HG02943 (cell line): Measurements from ENCODE around the gene SETD4.
"Not testable (repeated sequence)": the region's sequence is repeated elsewhere in the genome, so short reads cannot be mapped to it uniquely, and the experiment has no call there.

ENCODE experiments used
- ATAC-seq: cut with Tn5 transposase; IDR thresholded peaks from one replicate; pipeline ENCODE4 v1.9.1; 2021; ENCODE audit warnings: mild to moderate bottlenecking, low read depth, moderate library complexity; ENCODE audit not compliant: unreplicated experiment

The SETD4 gene, protein sequence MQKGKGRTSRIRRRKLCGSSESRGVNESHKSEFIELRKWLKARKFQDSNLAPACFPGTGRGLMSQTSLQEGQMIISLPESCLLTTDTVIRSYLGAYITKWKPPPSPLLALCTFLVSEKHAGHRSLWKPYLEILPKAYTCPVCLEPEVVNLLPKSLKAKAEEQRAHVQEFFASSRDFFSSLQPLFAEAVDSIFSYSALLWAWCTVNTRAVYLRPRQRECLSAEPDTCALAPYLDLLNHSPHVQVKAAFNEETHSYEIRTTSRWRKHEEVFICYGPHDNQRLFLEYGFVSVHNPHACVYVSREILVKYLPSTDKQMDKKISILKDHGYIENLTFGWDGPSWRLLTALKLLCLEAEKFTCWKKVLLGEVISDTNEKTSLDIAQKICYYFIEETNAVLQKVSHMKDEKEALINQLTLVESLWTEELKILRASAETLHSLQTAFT

DNA sequence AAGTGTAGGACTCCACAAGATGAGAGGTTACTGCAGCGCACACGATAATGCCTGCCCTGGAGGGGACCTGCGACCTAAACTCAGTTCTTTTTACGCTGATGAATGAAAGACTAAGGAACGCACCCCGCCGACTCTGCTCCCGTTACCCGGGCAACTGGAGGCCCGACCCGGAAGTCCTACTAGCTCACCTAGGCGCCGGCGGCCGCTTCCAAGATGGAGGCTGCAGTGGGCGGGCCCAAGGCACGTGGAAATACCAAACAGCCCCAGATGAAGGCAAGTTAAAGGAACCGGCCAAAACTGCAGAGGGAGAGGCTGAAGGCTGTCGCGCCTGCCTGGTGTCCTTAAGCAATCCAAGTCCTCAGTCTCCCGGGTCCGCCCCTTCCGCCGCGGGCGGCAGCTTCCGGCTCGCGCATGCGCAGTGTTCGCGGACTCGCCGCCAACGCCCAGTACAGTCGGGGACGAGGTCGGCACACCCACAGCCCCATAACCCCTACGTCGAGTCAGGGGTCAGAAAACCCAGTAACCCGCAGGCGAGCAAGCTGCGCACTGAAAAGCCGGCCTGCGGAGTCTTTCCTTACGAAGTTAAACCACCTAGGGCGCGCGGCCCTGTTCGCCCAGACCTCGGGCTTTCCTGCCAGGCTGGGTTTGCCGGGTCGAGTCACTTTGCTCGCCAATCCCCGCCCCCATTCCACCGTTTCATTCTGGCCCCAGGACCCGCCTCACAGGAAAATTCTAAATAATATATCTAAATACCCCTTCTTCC lies at the start of gene SETD4:
Gene SETD4, minus strand, starts transcription at position 368 of the 763 bp plus-strand sequence. CDS start 1,638 bp downstream, outside the sequence.
- ATAC-seq = peak; percentile 92

DNA sequence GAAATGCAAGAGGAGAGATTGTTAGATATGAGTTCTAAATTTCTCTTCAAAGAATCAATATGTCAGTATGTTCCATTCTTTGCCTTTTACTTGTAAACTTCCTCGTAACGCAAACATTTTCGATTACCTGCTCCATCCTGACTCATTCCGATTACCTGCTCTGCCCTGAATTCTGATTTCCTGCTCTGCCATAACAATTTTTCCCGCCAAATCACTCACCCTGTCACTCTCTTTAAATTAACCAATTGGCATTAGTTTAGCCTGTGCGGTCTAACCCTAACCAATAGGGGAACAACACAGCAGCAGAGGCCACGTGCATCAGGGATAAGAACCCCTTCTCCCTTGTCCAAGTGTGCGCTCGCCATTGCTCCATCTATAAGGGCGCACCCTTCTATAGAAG lies 49.5 kb upstream of the SETD4 start:
- no peak for ATAC-seq

DNA sequence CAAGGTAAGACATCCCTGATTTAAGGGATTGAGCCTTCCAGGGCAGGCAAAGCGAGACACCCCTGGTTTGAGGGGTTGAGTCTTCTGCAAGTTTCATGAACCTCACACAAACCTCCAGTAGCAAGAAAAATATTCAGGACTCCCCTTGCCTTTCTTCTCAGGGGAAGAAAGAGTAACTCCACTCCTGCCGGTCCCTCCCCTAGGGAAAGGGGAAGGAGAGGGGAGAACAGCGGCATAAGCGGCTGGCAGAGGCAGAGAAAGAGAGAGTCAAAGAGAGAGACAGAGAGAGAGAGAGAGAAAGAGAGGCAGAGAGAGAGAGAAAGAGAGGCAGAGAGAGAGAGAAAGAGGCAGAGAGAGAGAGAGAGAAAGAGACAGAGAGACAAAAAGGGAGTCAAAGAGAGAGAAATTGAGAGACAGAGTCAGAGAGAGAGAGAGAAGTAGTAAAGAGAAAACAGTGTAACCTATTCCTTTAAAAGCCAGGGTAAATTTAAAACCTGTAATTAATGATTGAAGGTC lies 45.1 kb upstream of the SETD4 start:
- no peak for ATAC-seq

DNA sequence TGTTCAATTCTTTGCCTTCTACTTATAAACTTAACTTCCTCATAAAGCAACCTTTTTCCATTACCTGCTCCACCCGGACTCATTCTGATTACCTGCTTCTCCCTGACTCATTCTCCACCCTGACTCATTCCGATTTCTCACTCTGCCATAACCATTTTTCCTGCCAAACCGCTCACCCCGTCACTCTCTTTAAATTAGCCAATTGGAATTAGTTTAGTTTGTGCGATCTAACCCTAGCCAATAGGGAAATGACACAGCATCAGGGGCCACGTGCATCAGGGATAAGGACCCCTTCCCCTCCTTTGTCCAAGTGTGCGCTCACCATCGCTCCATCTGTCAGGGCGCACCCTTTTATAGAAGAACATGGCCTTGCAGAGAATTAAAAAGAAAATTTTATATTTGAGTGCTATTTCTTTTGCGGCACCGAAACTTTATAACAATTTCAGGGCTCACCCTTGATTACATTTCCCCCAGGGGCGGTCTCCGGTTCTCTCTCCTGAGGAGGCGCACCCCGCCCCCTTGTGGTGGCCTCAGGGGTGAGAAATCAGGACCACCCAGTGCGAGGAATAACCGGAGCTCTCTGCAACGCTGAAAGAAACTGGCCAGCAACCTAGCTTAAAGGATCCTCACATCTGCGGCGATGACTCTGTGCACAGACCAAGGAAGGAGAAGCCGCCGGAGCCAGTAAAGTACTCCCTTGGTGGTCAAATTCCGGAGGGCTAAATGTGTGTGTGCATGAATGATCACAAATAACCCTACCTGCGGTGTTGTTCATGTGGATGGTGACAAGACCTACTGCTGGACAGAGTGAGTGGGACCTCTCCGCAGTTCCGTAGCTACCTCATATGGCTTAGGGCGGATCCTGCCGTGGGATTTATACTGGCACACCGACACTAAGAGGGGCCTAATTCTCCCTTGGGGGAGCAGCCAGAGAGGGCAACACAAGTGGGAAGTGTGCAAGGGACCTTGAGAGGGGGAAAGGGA lies 44.3 kb upstream of the SETD4 start:
- ATAC-seq = no peak

DNA sequence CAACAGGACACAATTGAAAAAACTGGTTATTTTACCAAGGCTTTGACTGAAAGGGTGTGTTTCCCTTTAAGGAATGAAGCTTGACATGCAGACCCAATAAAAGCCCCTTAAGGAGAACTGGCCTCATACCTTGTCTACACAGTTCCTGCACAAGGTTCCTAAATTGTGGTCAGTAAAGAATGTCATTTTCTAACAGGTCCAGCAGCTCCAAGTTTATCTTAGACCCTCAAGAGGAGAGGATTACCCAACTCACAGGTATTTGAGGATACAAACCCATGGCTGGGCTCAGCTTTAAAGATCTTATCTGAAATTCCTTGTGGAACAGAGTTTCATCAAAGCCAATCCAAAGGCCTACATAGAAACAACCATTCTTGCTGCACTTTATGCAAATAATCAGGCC lies 43.1 kb upstream of the SETD4 start:
- no peak for ATAC-seq

DNA sequence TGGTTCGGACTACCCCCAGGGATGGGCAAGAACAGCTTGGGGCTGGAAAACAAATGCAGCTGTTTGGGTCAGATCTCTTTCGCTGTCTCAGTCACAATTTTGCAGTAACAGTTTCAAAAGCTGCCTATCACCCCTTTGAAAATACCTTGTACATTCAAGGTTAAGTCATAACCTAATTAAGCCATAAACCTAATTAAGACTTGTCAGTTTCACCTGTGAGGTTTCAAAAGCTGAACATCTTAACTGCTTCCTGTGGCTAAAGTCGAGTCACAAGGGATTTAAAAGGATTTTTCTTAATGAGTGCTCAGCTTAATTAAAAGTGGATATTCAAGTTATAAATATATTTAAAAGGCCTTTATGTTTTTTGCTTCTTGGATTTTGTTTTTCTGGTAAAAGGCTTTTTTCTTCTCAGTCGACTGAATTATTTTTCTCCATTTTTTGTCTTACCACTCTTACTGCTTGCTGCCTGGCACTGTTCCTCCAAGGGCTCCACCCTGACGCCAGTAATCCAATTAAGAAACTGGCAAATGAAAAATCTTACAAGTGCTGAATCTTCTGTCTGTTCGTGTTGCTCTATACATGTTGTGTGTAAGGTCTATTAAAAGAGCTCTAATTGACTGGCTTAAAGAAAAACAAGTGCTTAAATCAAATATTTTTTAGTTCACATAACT lies 40.8 kb upstream of the SETD4 start:
- ATAC-seq = no peak

DNA sequence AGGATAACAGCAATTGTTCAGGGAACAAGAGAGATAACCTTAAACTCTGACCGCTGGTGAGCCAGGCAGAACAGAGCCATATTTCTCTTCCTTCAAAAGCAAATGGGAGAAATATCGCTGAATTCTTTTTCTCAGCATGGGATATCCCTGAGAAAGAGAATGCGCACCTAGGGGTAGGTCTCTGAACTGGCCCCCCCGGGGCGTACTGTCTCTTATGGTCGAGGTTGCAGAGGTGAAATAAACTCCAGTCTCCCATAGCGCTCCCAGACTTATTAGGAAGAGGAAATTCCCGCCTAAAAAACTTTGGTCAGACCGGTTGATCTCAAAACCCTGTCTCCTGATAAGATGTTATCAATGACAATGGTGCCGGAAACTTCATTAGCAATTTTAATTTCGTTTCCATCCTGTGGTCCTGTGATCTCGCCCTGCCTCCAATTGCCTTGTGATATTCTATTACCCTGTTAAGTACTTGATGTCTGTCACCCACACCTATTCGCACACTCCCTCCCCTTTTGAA lies 39.4 kb upstream of the SETD4 start:
- ATAC-seq = not testable (repeated sequence)

DNA sequence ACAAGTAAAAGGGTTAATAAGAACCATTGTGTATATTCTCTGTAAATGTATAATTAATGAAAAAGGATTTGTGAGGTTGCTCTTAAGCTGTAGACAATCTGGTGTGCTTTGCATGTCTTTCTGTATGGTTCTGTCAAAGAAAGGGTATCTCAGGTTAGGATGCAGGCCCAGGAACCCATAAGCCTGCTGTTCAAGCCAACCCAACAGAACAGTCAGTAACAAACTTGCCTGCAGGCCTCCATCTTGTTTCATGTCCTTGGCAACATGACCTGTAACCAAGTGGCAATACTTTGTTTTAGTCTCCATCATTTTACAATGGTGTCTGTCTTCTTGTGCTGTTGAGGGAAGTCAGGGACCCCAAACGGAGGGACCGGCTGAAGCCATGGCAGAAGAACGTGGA lies 38.7 kb upstream of the SETD4 start:
- no peak for ATAC-seq

DNA sequence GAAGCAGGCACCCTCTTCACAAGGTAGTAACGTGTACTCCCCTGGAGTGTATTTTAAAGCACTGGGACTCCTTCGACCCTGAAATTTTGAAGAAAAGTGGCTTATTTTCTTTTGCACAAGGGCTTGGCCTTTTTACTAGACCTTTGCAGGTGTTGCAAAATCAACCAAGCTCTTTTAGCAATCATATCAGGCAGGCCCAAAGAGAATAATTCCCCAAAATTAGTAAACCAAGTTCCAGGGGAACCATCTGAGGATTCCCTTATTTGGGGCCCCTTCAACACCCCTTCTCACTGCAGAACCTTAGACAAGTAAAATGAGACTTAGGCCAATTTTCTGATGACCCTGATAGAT lies 37.8 kb upstream of the SETD4 start:
- no peak for ATAC-seq

DNA sequence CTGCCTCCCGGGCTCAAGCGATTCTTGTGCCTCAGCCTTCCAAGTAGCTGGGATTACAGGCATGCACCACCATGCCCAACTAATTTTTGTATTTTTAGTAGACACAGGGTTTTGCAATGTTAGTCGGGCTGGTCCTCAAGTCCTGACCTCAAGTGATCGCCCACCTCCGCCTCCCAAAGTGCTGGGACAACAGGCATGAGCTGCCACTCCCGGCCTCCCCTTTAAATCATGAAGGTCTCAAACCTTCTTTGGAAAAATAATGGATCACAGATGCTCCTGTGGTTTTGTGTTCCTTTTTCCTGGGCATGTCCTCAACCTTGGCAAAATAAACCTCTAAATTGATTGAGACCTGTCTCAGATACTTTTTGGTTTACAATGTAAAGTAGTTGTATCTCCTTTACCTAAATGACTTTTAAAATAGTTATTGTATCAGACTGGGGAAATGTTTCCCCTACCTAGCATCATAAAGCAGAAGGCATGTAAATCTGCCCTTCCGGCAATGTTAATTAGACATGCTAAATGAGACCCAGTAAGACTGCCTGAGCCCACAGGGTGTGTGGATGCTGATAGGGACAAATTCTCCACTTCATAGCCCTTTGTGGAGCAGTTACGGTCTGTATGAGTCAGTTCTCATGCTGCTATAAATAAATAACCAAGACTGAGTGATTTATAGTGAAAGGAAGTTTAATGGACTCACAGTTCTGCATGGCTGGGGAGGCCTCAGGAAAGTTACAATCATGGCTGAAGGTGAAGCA lies 37.3 kb upstream of the SETD4 start:
- no peak for ATAC-seq

DNA sequence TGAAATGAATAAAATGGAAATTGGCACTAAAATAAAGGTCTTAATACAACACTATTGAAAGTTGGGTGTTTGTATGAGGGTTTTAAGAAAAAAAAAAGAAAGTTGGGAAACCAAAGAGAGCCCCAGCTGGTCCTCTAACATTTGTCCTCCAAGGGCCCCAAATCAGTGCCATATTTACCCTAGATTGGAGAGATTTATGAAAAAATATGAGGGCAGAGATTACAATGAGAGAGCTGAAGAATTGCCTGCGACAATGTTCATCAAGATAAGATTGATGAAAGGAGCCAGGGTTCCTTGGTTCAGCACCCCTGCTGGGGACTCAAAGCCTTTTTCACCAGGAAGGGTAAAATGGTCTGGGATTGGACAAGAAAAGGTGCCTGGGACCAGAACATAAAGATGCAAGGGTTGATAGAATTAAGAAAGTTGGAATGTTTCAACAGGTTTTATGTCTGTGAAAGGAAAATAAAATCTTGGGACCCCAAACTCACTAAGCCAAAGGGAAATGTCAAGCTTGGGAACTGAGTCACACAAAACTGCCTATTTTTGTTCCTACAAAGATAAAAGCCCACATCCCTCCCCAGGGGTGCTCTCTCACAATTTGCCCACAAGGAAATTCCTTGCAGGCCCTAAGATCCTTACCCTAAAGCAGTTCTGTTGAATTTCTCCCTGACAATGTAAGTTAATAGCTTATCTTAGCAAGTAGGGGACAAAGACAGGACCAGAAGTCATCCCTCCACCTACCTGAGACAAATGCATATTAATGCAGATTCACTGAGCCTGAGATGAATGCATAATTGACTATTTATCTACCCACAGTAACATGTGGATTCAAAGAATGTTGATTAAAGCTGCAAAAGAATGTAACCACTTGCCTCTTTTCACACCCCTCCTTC lies 36.3 kb upstream of the SETD4 start:
- no peak for ATAC-seq

DNA sequence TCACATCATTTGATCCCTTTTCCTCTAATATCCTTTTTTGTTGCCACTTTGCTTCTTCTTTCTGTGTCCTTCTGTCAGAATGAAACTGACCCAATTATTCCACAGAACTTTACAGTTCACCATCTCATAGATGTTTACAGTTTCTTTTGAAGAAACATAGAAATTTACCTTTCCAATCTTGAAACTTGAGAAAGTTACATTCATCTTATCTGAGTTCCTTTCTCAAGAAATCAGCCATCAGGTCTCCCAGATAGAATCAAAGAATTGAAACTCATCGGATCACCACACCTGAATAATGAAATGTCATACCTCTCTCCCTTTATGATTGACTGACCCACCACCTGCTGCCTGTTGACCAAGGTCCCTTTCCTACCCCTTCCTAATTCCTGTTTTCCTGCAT lies 33.2 kb upstream of the SETD4 start:
- no peak for ATAC-seq

DNA sequence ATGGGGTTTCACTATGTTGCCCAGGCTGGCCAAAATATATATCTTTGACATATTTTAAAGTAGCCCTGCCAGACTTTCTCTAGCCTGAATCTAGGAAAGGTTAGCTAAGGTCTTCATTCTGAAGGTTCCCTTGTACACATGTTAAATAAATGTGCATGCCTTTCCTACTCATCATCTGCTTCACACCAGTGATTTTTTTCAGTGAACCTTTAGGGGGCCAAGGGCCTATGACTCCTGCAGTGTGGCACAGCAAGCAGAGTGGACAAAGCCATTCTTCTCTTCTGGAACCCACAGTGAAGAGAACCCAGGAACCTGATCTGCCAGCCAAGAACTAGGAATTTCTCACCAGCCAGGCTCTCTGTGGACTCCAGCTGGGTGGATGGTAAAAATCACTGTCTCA lies 32.4 kb upstream of the SETD4 start:
- ATAC-seq = no peak

DNA sequence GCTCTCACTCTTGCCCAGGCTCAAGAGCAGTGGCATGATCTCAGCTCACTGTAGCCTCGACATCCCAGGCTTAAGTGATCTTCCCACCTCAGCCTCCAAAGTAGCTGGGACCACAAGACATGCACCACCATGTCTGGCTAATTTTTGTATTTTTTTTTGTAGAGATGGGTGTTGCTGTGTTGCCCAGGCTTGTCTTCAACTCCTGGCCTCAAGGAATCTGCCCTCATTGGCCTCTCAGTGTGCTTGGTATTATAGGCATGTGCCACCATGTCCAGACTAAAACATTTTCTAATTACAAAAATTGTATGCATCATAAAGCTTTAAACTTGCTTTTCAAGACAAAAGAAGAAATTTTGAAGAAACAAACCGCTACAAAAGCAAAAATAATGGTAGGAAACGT lies 29.6 kb upstream of the SETD4 start:
- ATAC-seq = no peak

DNA sequence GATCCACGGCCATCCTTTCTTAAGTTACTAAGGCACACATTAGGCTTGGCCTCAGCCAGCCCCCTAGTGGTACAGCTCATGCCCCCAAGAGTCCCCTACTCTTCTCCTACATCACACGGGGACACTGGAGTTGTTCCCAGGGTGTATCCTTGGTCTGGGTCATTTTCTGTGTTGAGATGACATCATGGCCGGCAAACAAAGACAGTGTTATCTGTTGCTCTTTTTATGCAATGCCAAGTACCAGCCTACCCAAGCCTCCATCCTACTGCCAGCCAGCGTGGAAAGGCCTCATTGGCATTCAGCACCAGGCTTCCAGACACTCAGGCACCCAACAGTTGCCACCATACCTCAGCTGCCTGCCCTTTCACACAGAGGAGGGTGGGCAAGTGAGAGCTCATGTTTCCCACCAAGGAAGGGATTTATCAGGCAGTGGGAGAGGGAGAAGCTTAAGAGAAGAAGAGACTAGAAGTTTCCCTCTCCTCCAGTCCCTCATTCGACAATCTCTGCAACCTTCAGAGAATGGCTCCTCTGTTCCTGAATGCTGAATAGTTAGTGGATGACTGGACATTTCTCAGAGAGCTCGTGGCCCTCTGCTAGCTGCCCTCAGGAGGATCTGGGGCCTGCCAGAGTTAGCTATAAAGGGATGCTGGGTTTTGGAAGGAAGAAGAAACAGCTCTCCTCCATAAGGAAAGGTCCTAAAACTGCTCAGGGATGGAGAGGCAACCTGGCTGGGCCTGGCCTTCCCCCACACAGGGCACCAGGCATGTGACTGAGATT lies 27.2 kb upstream of the SETD4 start:
- no peak for ATAC-seq

DNA sequence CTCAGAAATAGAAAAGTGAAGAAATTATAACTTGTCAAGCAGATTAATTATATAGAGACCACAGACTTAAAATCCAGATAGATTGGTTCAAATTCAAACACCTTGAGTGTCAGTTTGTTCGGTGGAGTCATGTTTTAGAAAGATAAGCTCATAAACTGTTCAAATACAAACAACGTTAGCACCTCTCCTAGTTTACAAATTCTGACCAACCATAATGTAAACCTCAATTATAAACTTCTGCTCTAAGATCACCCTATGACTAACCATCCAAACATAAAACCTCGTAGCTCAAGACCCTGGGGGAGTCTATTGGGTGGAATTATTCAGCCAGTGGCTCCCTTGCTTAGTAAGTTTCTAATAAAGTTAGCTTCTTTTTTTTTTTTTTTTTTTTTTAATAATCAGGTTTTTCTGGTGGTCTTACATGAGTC lies 21.9 kb upstream of the SETD4 start:
- no peak for ATAC-seq

DNA sequence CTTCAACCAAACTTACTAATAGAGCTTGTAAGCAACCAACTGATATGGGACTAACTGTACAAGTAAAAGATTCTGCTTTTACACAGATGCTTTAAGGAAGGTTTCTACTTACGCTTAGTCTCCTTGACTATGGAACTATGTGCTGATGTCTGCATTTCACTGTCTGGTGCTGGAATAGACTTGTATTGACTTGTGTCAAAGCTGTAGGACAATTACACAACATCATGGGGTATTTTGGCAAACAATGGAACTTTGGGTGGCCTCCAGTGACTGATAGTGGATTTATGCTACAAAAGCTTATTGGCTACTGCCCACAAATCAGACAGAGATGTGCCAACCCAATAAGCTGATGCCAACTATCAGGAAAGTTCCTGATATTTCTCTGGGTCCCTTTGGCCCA lies 20.1 kb upstream of the SETD4 start:
- ATAC-seq = no peak
